Coronary artery (tissue), 2 donors: Measurements from ENCODE around the gene DACH1.

Experiments
- DNase-seq: peaks from one replicate; pipeline ENCODE4 v3.0.0-alpha.2; 2017; ENCODE audit warnings: low spot score
- H3K27ac ChIP-seq, 2 donors: fragments of 200-600 bp; sonication (generic); one replicate each; pipeline ENCODE4 v1.5.1; 2016 to 2019
- H3K4me3 ChIP-seq: fragments of 200-600 bp; sonication (generic); 2 replicates; pipeline ENCODE4 v1.5.1; 2016; ENCODE audit warnings: mild to moderate bottlenecking, moderate library complexity
- CTCF ChIP-seq: fragments of 200-600 bp; sonication (generic); IDR thresholded peaks from one replicate; pipeline ENCODE4 v1.5.1; 2019; ENCODE audit warnings: antibody characterized with exemption

DACH1 gene

GRCh38 chr13:71461892-71462291 lies 405.1 kb downstream of the DACH1 start:
- no peak for DNase-seq
- Histone ChIP-seq H3K4me3 (no peak overlapping the region), H3K27ac (no peak overlapping the region)
- no peak for TF ChIP-seq CTCF

GRCh38 chr13:71460211-71460610 lies 406.8 kb downstream of the DACH1 start:
- TF ChIP-seq CTCF = no peak
- no peak for DNase-seq
- no peak overlapping the region for H3K27ac ChIP-seq
- no peak overlapping the region for H3K4me3 ChIP-seq

- H3K27ac ChIP-seq = no peak overlapping the region
- no peak for DNase-seq
- TF ChIP-seq CTCF = no peak
- no peak overlapping the region for H3K4me3 ChIP-seq
Measured at GRCh38 chr13:71459708-71460107, 407.3 kb downstream of the DACH1 start.

- no peak for DNase-seq
- H3K4me3 ChIP-seq = no peak overlapping the region
- TF ChIP-seq CTCF = no peak
- no peak overlapping the region for H3K27ac ChIP-seq
Measured at GRCh38 chr13:71457645-71458044, 409.4 kb downstream of the DACH1 start.

GRCh38 chr13:71456136-71456535 lies 410.9 kb downstream of the DACH1 start:
- no peak for TF ChIP-seq CTCF
- H3K27ac ChIP-seq = no peak overlapping the region
- DNase-seq = no peak
- no peak overlapping the region for H3K4me3 ChIP-seq

- DNase-seq = no peak
- Histone ChIP-seq H3K27ac (no peak overlapping the region), H3K4me3 (no peak overlapping the region)
- no peak for TF ChIP-seq CTCF
Measured at GRCh38 chr13:71454509-71454908, 412.5 kb downstream of the DACH1 start.

- no peak for DNase-seq
- TF ChIP-seq CTCF = no peak
- Histone ChIP-seq H3K4me3 (no peak overlapping the region), H3K27ac (no peak overlapping the region)
Measured at GRCh38 chr13:71448080-71448630, 418.8 kb downstream of the DACH1 start.
